BLaER1 (cell line): Measurements from ENCODE around the gene ETFB.
"Not testable (repeated sequence)": the region's sequence is repeated elsewhere in the genome, so short reads cannot be mapped to it uniquely, and the experiment has no call there.

Experiments
- H3K27ac ChIP-seq: shearing (Covaris generic); formaldehyde crosslinking; 2 replicates; pipeline ENCODE4 v1.8.1; 2022
- H3K27me3 ChIP-seq: shearing (Covaris generic); formaldehyde crosslinking; 2 replicates; pipeline ENCODE4 v1.8.1; 2022
- H3K36me3 ChIP-seq: shearing (Covaris generic); formaldehyde crosslinking; 2 replicates; pipeline ENCODE4 v1.8.1; 2022
- H3K4me1 ChIP-seq: shearing (Covaris generic); formaldehyde crosslinking; 2 replicates; pipeline ENCODE4 v1.8.1; 2022
- H3K4me2 ChIP-seq: shearing (Covaris generic); formaldehyde crosslinking; 2 replicates; pipeline ENCODE4 v1.8.1; 2022
- H3K4me3 ChIP-seq: shearing (Covaris generic); formaldehyde crosslinking; 2 replicates; pipeline ENCODE4 v1.8.1; 2022
- H3K9ac ChIP-seq: shearing (Covaris generic); formaldehyde crosslinking; 2 replicates; pipeline ENCODE4 v1.8.1; 2022
- H3K9me3 ChIP-seq: shearing (Covaris generic); formaldehyde crosslinking; 2 replicates; pipeline ENCODE4 v1.8.1; 2022
- H4K20me1 ChIP-seq: shearing (Covaris generic); formaldehyde crosslinking; 2 replicates; pipeline ENCODE4 v1.8.1; 2022
- Cebpa-rat ChIP-seq: shearing (Covaris generic); IDR thresholded peaks from 2 replicates; pipeline ENCODE4 v1.8.1; 2022

Gene ETFB

GRCh38 chr19:51365965-51366388 is at the start of gene ETFB:
Gene ETFB (minus strand): TSS chr19:51366388. CDS start chr19:51366326, 62 bp downstream.
- Histone ChIP-seq H4K20me1 (no peaks in the 10 kb centered on the region), H3K4me2 (peak within 1 kb of the TSS; percentile 100), H3K36me3 (no peaks in the 10 kb centered on the region), H3K27me3 (no peaks in the 10 kb centered on the region), H3K9ac (peak within 1 kb of the TSS; percentile 90), H3K27ac (peak within 1 kb of the TSS; percentile 93), H3K4me3 (peak within 1 kb of the TSS; percentile 83), H3K4me1 (peaks cover 71% of the 10 kb centered on the region), H3K9me3 (no peaks in the 10 kb centered on the region)
- TF ChIP-seq Cebpa-rat, result no peak

- Histone ChIP-seq H3K4me2 (no peak overlapping the region), H3K4me3 (no peak overlapping the region), H3K27ac (no peak overlapping the region), H4K20me1 (no peaks in the 10 kb centered on the region), H3K36me3 (peaks cover 44% of the 10 kb centered on the region), H3K4me1 (peaks cover 33% of the 10 kb centered on the region), H3K9ac (no peak overlapping the region), H3K27me3 (no peaks in the 10 kb centered on the region), H3K9me3 (no peaks in the 10 kb centered on the region)
- TF ChIP-seq Cebpa-rat, result no peak
Measured at GRCh38 chr19:51415187-51415586, 49.0 kb upstream of the ETFB start.

DNA sequence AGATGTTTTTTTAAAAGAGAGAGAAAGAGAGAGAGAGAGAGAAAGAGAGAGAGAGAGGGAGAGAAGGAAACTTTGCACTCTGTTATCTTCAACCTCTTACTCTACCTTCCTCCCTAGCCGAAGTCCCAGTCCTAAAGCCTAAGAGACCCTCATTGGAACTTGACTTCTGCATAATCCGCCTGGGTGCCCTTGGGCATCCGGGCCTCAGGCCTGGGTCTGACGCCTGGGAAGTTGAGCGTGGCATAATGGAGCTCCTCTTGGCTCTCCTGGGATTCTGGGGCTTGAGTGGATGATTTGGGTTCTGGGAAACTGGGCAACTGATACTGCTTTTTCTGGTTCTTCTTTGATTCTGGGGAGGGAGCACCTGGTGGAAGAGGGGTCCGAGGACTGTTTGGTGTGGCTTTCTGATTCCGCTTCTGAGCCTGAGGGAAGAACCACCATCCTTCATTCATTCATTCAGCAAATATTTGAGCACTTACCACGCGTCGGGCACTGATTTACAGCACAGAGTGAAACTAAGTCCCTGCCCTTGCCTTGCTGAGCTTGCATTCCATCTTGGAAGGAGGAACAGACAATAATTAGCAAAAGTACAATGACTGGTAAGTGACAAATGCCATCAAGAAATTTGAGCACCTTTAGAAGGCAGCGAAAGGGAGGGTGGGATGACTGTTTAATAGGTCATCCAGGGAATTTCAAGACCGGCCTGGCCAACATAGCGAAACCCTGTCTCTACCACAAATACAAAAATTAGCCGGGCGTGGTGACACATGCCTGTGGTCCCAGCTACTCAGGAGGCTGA is 45.0 kb upstream of the ETFB start:
- Histone ChIP-seq H3K4me3 (no peak overlapping the region), H4K20me1 (no peaks in the 10 kb centered on the region), H3K36me3 (peaks cover 44% of the 10 kb centered on the region), H3K9ac (no peak overlapping the region), H3K4me1 (peaks cover 14% of the 10 kb centered on the region), H3K9me3 (no peaks in the 10 kb centered on the region), H3K4me2 (no peak overlapping the region), H3K27me3 (no peaks in the 10 kb centered on the region), H3K27ac (no peak overlapping the region)
- TF ChIP-seq Cebpa-rat, result no peak

- peaks cover 10% of the 10 kb centered on the region for H3K4me1 ChIP-seq
- no peak overlapping the region for H3K27ac ChIP-seq
- H3K4me2 ChIP-seq, result no peak overlapping the region
- no peak for TF ChIP-seq Cebpa-rat
- H3K4me3 ChIP-seq, result no peak overlapping the region
- H3K9me3 ChIP-seq, result peaks cover 13% of the 10 kb centered on the region
- no peaks in the 10 kb centered on the region for H4K20me1 ChIP-seq
- H3K9ac ChIP-seq, result no peak overlapping the region
- no peaks in the 10 kb centered on the region for H3K27me3 ChIP-seq
- peaks cover 26% of the 10 kb centered on the region; the same call in 1 of the 2 replicates for H3K36me3 ChIP-seq
Measured at GRCh38 chr19:51407511-51408131, 41.4 kb upstream of the ETFB start.

DNA sequence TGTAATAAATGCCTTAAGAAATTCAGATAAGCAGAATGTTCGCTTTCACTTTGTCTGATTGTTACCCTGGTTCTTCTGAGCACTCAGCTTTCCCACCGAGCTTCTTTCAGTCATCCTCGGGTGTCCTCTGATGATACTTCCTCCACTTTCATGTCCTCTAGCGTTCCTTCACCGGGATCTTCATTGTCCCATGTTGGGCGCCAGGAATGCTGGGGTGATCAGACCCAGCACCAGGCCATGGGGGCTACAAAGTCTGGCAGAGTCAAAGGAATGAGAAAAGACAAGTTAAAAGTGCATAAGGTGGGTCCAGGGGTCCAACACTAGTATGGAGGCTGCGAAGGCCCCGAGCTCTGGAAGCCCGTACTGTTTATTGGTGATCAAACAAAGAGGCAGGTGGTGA is 35.9 kb upstream of the ETFB start:
- peaks cover 29% of the 10 kb centered on the region for H3K9me3 ChIP-seq
- H4K20me1 ChIP-seq, result no peaks in the 10 kb centered on the region
- no peak for TF ChIP-seq Cebpa-rat
- no peaks in the 10 kb centered on the region for H3K27me3 ChIP-seq
- no peak overlapping the region for H3K4me3 ChIP-seq
- H3K36me3 ChIP-seq, result peaks cover 22% of the 10 kb centered on the region
- H3K9ac ChIP-seq, result no peak overlapping the region
- H3K27ac ChIP-seq, result no peak overlapping the region
- no peak overlapping the region for H3K4me2 ChIP-seq
- H3K4me1 ChIP-seq, result peaks cover under 1% of the 10 kb centered on the region; the same call in 1 of the 2 replicates

GRCh38 chr19:51399936-51400335 is 33.7 kb upstream of the ETFB start:
- peaks cover 22% of the 10 kb centered on the region for H3K36me3 ChIP-seq
- peaks cover 29% of the 10 kb centered on the region for H3K9me3 ChIP-seq
- not testable (repeated sequence) for H3K9ac ChIP-seq, H3K4me2 ChIP-seq, H4K20me1 ChIP-seq, H3K27me3 ChIP-seq, H3K4me3 ChIP-seq, H3K27ac ChIP-seq, H3K4me1 ChIP-seq

DNA sequence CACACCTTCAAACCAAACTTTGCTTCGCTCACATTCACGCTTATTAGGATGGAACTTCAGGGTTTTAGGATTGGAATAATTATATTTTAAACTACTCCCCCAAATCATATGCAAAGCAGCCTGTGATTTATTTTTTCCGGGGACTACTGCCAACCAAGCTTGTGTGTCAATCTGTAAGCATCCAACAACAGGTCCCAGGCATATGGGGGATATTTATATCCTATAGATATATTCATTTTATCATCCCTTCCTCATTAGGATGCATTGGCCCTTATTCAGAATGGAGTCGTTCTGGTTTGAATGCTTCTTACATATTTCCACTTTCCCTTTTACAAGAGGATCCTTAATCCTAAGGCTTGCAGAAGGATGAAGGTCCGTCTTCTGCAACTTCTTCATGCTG is 33.0 kb upstream of the ETFB start:
- Histone ChIP-seq H3K9ac (no peak overlapping the region), H3K36me3 (peaks cover 19% of the 10 kb centered on the region), H3K4me1 (peaks cover 13% of the 10 kb centered on the region), H3K27ac (no peak overlapping the region), H3K9me3 (peaks cover 29% of the 10 kb centered on the region), H3K4me2 (no peak overlapping the region), H4K20me1 (no peaks in the 10 kb centered on the region), H3K27me3 (no peaks in the 10 kb centered on the region), H3K4me3 (no peak overlapping the region)
- no peak for TF ChIP-seq Cebpa-rat

DNA sequence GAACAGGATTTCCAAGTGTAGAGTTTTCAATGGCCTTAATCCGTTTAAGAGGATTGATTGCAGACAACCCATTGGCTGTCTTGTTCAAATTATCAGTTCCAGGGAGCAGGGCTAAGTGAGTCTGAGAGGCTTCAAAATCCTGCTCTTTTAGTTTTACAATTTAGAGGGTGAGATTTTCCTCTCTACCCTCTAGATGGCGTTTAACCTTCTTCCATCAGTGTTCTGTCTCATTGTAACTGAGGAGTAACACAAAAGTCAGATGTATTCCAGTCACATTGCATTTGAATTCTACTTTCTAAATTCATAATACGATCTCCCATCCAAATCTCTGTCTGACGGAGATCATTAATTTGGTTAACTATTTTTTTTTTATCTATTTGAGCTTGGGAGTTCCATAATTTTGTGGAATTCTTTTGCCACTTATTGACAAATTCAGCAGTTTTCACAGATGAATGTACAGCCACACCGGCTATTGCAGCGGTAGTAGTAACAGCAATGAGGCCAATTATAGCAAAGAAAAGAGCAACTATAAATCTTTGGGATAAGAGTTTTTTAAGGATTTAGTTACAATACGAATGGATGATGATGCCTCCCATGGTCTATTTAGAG is 32.0 kb upstream of the ETFB start:
- no peaks in the 10 kb centered on the region for H3K27me3 ChIP-seq
- H3K9ac ChIP-seq, result no peak overlapping the region
- no peaks in the 10 kb centered on the region for H4K20me1 ChIP-seq
- H3K9me3 ChIP-seq, result peaks cover 22% of the 10 kb centered on the region
- no peak overlapping the region for H3K27ac ChIP-seq
- no peak for TF ChIP-seq Cebpa-rat
- H3K4me3 ChIP-seq, result no peak overlapping the region
- H3K4me1 ChIP-seq, result peaks cover 20% of the 10 kb centered on the region
- H3K36me3 ChIP-seq, result peaks cover 12% of the 10 kb centered on the region
- no peak overlapping the region for H3K4me2 ChIP-seq

DNA sequence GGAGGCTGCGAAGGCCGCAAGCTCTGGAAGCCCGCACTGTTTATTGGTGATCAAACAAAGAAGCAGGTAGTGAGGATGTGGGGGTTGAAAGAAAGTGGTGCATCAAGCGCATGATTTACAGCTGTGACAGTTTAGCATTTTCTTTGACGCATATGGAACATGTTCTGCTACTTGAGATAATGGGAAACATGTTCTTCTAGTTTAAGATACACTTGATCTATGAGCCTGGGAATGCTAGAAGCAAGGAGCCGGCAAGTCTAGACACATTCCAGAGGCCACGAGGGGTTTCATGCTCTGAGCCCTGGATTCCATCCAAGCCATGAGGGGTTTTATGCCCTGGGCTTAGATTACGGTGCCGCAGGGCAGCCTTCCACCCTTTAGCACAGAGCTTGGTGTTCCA is 31.3 kb upstream of the ETFB start:
- H3K4me3 ChIP-seq, H3K4me2 ChIP-seq, H3K27me3 ChIP-seq, H3K9ac ChIP-seq, H3K36me3 ChIP-seq, H4K20me1 ChIP-seq, H3K27ac ChIP-seq: not testable (repeated sequence)
- Histone ChIP-seq H3K4me1 (peaks cover 23% of the 10 kb centered on the region), H3K9me3 (peaks cover 14% of the 10 kb centered on the region)

DNA sequence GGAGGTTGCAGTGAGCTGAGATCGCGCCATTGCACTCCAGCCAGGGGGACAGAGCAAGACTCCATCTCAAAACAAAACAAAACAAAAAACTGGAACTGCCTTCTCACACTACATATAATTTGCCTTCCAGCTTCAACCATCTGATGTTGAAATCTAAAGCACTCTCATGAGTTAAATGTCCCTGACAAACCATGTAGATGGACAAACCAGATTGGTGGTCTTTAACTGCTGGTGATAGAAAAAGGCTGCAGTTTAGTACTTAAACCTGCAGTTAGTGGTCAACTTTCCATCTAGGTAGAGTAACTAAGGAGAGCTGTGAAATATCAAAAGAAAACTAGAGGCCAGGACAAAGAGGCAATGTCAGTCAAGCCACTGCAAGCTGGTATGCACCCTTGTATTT is 30.0 kb upstream of the ETFB start:
- H3K4me3 ChIP-seq, result no peak overlapping the region
- no peak overlapping the region for H3K4me2 ChIP-seq
- no peak for TF ChIP-seq Cebpa-rat
- peaks cover 1% of the 10 kb centered on the region for H3K9me3 ChIP-seq
- no peaks in the 10 kb centered on the region for H3K36me3 ChIP-seq
- H3K4me1 ChIP-seq, result peaks cover 23% of the 10 kb centered on the region
- H3K9ac ChIP-seq, result no peak overlapping the region
- H3K27me3 ChIP-seq, result no peaks in the 10 kb centered on the region
- no peaks in the 10 kb centered on the region for H4K20me1 ChIP-seq
- no peak overlapping the region for H3K27ac ChIP-seq
